Neural cell (in vitro differentiated cells): ENCODE data around the gene KRT36. TPM values are rescaled to one million over a fixed set of nuclear protein-coding genes. Genes with fewer than 3 reads are reported as not detected.

Experiments used
- H2AFZ ChIP-seq: fragments of 200-600, 300-800 bp; sonication (generic), shearing (Covaris generic); 2 replicates; pipeline ENCODE4 v1.6.0; 2014; ENCODE audit warnings: low read depth, mild to moderate bottlenecking, antibody characterized with exemption, low read length, moderate library complexity
- H3F3A ChIP-seq: fragments of 200-600 bp; shearing (Covaris generic); 2 replicates; pipeline ENCODE4 v1.6.1; 2016; ENCODE audit warnings: mild to moderate bottlenecking, moderate library complexity, mixed read lengths, antibody characterized with exemption, low read length; ENCODE audit not compliant: insufficient read depth, poor library complexity, severe bottlenecking
- H3K27ac ChIP-seq: fragments of 200-600, 300-800 bp; sonication (generic), shearing (Covaris generic); 2 replicates; pipeline ENCODE4 v1.5.1; 2014; ENCODE audit warnings: mild to moderate bottlenecking, low read length, moderate library complexity
- H3K27me3 ChIP-seq: fragments of 300-800, 200-600 bp; sonication (generic), shearing (Covaris generic); 2 replicates; pipeline ENCODE4 v1.6.0; 2014; ENCODE audit warnings: mild to moderate bottlenecking, low read depth, low read length, moderate library complexity; ENCODE audit not compliant: insufficient read depth
- H3K36me3 ChIP-seq: fragments of 300-800, 200-600 bp; sonication (generic), shearing (Covaris generic); 2 replicates; pipeline ENCODE4 v1.5.1; 2014; ENCODE audit warnings: mild to moderate bottlenecking, antibody characterized with exemption, low read length, moderate library complexity; ENCODE audit not compliant: insufficient read depth
- H3K4me2 ChIP-seq: fragments of 300-800, 200-600 bp; sonication (generic), shearing (Covaris generic); 2 replicates; pipeline ENCODE4 v1.6.0; 2014; ENCODE audit warnings: mild to moderate bottlenecking, low read length
- H3K4me3 ChIP-seq: fragments of 300-800, 200-600 bp; sonication (generic), shearing (Covaris generic); 2 replicates; pipeline ENCODE4 v1.5.1; 2014; ENCODE audit warnings: mild to moderate bottlenecking, low read length, moderate library complexity
- H3K79me2 ChIP-seq: fragments of 200-600 bp; shearing (Covaris generic); replicated peaks from 2 replicates; pipeline ENCODE4 v1.6.0; 2014; ENCODE audit warnings: mild to moderate bottlenecking, low read length, moderate library complexity; ENCODE audit not compliant: insufficient read depth
- H3K9ac ChIP-seq: fragments of 300-800, 200-600 bp; sonication (generic), shearing (Covaris generic); 2 replicates; pipeline ENCODE4 v1.6.1; 2016; ENCODE audit warnings: mild to moderate bottlenecking, low read length, mixed read lengths
- H3K9me2 ChIP-seq: fragments of 200-600 bp; shearing (Covaris generic); 2 replicates; pipeline ENCODE4 v1.6.1; 2016; ENCODE audit warnings: mild to moderate bottlenecking, low read length, mixed read lengths; ENCODE audit not compliant: insufficient read depth
- H3K9me3 ChIP-seq: fragments of 200-600, 300-800 bp; sonication (generic), shearing (Covaris generic); 2 replicates; pipeline ENCODE4 v1.6.1; 2016; ENCODE audit warnings: mild to moderate bottlenecking, mixed run types, low read length, moderate library complexity, mixed read lengths
- H4K20me1 ChIP-seq: fragments of 200-600 bp; shearing (Covaris generic); 2 replicates; pipeline ENCODE4 v1.6.1; 2016; ENCODE audit warnings: mild to moderate bottlenecking, mixed run types; ENCODE audit not compliant: insufficient read depth
- CTCF ChIP-seq: fragments of 450-650 bp; IDR thresholded peaks from 2 replicates; pipeline ENCODE4 v1.5.1; 2014; ENCODE audit warnings: antibody characterized with exemption, mild to moderate bottlenecking, moderate library complexity; ENCODE audit not compliant: poor library complexity, severe bottlenecking
- EP300 ChIP-seq: fragments of 450-650 bp; conservative IDR thresholded peaks from 2 replicates; pipeline ENCODE4 v1.6.1; 2014; ENCODE audit warnings: antibody characterized with exemption, mild to moderate bottlenecking, moderate library complexity; ENCODE audit not compliant: poor library complexity, severe bottlenecking
- EZH2 ChIP-seq: fragments of 200-600, 300-800 bp; shearing (Covaris generic), sonication (generic); IDR thresholded peaks from 2 replicates; pipeline ENCODE4 v1.6.1; 2014; ENCODE audit warnings: antibody characterized with exemption, low read length, borderline replicate concordance, mild to moderate bottlenecking; ENCODE audit not compliant: insufficient read depth, poor library complexity, severe bottlenecking
- MXI1 ChIP-seq: fragments of 450-650 bp; conservative IDR thresholded peaks from 2 replicates; pipeline ENCODE4 v1.6.1; 2014; ENCODE audit warnings: antibody characterized with exemption, mild to moderate bottlenecking; ENCODE audit not compliant: poor library complexity, severe bottlenecking
- POLR2AphosphoS5 ChIP-seq: IDR thresholded peaks from 2 replicates; pipeline ENCODE4 v1.6.1; 2012
- RAD21 ChIP-seq: fragments of 450-650 bp; conservative IDR thresholded peaks from 2 replicates; pipeline ENCODE4 v1.6.1; 2014; ENCODE audit warnings: antibody characterized with exemption, mild to moderate bottlenecking, moderate library complexity
- SMC3 ChIP-seq: fragments of 450-650 bp; conservative IDR thresholded peaks from 2 replicates; pipeline ENCODE4 v1.6.1; 2014; ENCODE audit warnings: antibody characterized with exemption, mild to moderate bottlenecking, moderate library complexity; ENCODE audit not compliant: poor library complexity
- TAF1 ChIP-seq: IDR thresholded peaks from 2 replicates; pipeline ENCODE4 v1.6.1; 2012; ENCODE audit warnings: low read depth
- polyA plus RNA-seq: library from polyadenylated mRNA; depleted of rRNA; stranded (reverse); fragments of >200 nt; gene quantifications from 2 replicates; pipeline ENCODE4 v1.2.3, GENCODE V29; 2014
- TF ChIP-seq, protein P1 (sequence below): IDR thresholded peaks from 2 replicates; pipeline ENCODE4 v1.6.1; 2012; ENCODE audit warnings: borderline replicate concordance

KRT36 gene
- polyA plus RNA-seq, 1 donor from 2014 or later: not detected

- Histone ChIP-seq H2AFZ (no peak overlapping the region), H3K4me3 (no peak overlapping the region), H3K36me3 (no peaks in the 10 kb centered on the region), H3K9me2 (no peaks in the 10 kb centered on the region), H3K79me2 (no peaks in the 10 kb centered on the region), H4K20me1 (no peaks in the 10 kb centered on the region), H3K9ac (no peak overlapping the region), H3K27ac (no peak overlapping the region), H3K27me3 (peaks cover 2% of the 10 kb centered on the region), H3F3A (no peaks in the 10 kb centered on the region), H3K4me2 (no peak overlapping the region), H3K9me3 (no peaks in the 10 kb centered on the region)
- TF ChIP-seq, protein P1, sequence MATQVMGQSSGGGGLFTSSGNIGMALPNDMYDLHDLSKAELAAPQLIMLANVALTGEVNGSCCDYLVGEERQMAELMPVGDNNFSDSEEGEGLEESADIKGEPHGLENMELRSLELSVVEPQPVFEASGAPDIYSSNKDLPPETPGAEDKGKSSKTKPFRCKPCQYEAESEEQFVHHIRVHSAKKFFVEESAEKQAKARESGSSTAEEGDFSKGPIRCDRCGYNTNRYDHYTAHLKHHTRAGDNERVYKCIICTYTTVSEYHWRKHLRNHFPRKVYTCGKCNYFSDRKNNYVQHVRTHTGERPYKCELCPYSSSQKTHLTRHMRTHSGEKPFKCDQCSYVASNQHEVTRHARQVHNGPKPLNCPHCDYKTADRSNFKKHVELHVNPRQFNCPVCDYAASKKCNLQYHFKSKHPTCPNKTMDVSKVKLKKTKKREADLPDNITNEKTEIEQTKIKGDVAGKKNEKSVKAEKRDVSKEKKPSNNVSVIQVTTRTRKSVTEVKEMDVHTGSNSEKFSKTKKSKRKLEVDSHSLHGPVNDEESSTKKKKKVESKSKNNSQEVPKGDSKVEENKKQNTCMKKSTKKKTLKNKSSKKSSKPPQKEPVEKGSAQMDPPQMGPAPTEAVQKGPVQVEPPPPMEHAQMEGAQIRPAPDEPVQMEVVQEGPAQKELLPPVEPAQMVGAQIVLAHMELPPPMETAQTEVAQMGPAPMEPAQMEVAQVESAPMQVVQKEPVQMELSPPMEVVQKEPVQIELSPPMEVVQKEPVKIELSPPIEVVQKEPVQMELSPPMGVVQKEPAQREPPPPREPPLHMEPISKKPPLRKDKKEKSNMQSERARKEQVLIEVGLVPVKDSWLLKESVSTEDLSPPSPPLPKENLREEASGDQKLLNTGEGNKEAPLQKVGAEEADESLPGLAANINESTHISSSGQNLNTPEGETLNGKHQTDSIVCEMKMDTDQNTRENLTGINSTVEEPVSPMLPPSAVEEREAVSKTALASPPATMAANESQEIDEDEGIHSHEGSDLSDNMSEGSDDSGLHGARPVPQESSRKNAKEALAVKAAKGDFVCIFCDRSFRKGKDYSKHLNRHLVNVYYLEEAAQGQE: no peak
- TF ChIP-seq TAF1: no peak
- no peak for TF ChIP-seq MXI1
- TF ChIP-seq POLR2AphosphoS5: no peak
- no peak for TF ChIP-seq RAD21
- no peak for TF ChIP-seq EZH2
- no peak for TF ChIP-seq EP300
- no peak for TF ChIP-seq SMC3
- no peak for TF ChIP-seq CTCF
Measured at GRCh38 chr17:41521574-41522261, 32.0 kb upstream of the KRT36 start.

- Histone ChIP-seq H3K9me3 (no peaks in the 10 kb centered on the region), H3K4me3 (no peak overlapping the region), H3K27ac (no peak overlapping the region), H3K27me3 (no peaks in the 10 kb centered on the region), H3K9me2 (no peaks in the 10 kb centered on the region), H3K9ac (no peak overlapping the region), H3K4me2 (no peak overlapping the region), H2AFZ (no peak overlapping the region), H3F3A (no peaks in the 10 kb centered on the region), H3K79me2 (no peaks in the 10 kb centered on the region), H3K36me3 (no peaks in the 10 kb centered on the region), H4K20me1 (no peaks in the 10 kb centered on the region)
- no peak for TF ChIP-seq RAD21
- TF ChIP-seq, protein P1: no peak
- TF ChIP-seq EZH2: no peak
- no peak for TF ChIP-seq CTCF
- no peak for TF ChIP-seq EP300
- no peak for TF ChIP-seq SMC3
- TF ChIP-seq POLR2AphosphoS5: no peak
- no peak for TF ChIP-seq MXI1
- TF ChIP-seq TAF1: no peak
Measured at GRCh38 chr17:41520821-41521521, 31.3 kb upstream of the KRT36 start.
